Renal pelvis (tissue), 4 donors: ENCODE results near the gene LSM3. TPM values are rescaled to one million over a fixed set of nuclear protein-coding genes. Genes with fewer than 3 reads are reported as not detected.

Experiments used
- DNase-seq: peaks from one replicate; pipeline ENCODE4 v3.0.0-alpha.2; 2013
- polyA plus RNA-seq, 3 donors: library from polyadenylated mRNA; unstranded; fragments of 120-200 nt; gene quantifications; one replicate each; pipeline ENCODE4 v1.2.1, GENCODE V29; 2013; ENCODE audit not compliant: insufficient read length in 3 of 3

Gene LSM3
- polyA plus RNA-seq, 3 donors = 15.6 to 17.7 (median 15.9) TPM

GRCh38 chr3:14188041-14188754 is 9.6 kb downstream of the LSM3 start:
- no peak for DNase-seq

DNA sequence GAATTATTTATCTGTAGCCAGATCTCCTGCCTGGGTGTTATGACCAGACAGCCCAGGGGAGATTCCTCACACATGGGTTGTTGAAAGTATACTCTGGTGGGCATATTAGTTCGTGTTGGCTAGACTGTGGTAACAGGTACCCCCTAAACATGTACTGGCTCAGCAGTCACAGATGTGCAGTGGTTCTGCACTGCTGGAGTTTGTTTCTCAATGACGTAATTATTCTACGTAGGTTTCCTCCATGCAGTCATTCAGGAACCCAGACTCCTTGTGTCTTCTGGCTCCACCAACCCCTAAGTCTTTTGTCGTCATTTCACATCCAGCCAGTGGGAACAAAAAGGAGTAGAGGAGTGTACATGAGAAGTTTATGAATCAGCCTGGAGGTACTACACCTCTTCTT is 16.2 kb downstream of the LSM3 start:
- no peak for DNase-seq

DNA sequence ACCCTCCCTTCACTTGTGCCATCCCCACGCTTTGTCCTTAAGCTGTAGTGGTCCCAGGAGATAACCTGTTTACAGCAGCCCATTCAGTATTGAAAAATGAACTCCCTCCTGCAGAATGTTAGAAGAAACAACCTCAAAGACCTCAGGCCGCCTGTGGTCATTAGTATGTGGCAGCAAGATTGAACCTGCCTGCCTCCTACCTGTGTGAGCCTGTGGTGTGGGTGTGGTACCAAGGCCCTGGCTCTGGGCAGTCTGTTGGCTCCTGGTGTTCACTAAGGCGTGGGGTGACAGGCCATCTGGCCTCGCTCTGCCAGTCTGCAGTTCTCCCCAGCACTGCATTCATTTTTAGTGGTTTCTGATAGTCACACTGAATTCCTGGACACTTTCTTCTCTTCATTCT is 21.0 kb downstream of the LSM3 start:
- no peak for DNase-seq

DNA sequence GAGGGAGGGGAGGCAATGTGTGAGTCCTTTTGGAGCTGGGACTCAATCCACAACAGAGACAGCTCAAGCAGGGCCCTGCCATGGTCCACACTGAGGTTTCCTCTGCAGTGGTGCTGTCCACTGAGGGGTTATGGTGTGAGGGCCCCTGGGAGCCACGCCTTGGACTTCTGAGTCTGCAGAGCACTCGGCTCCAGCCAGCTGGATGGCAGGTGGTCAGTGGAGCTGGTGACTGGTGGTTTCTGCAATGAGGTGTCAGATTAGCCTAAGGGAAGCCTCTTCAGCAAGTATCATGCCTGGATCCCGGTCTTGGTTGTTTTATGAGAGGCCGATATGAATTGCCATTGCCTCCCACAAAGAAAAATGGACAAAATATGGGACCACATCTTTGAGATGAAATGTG is 21.7 kb downstream of the LSM3 start:
- DNase-seq = no peak

GRCh38 chr3:14200841-14201240 is 22.2 kb downstream of the LSM3 start:
- no peak for DNase-seq

GRCh38 chr3:14201940-14202684 is 23.5 kb downstream of the LSM3 start:
- no peak for DNase-seq

DNA sequence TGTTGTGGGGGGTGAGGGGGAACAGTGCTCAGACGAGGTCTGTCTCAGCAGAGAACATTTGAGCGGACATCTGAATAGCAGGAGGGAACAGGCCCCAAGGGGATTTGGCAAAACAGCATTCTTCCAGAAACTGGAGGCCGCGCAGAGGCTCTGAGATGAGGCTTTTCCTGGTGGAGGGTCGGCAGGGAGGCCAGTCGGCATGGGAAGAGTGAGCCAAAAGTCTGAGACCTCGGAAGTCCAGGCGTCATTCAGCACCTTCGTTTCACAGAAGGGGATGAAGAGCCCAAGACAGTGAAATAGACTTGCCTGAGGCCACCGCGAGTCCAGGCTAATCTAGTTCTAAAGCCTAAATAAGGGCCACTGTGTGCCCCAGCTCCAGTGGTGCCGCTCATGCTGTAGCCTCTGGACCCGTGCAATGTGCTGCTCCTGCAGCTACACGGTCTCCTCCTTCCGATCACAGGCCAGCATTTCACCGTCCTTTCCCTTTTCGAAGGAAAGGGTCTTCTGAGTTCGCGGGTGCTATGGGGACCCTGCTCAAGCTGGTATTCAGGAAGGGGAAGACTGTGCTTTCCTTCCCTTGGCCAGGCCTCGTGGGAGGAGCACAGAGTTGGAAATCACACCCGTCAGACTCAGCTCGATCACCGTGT is 24.4 kb downstream of the LSM3 start:
- no peak for DNase-seq

DNA sequence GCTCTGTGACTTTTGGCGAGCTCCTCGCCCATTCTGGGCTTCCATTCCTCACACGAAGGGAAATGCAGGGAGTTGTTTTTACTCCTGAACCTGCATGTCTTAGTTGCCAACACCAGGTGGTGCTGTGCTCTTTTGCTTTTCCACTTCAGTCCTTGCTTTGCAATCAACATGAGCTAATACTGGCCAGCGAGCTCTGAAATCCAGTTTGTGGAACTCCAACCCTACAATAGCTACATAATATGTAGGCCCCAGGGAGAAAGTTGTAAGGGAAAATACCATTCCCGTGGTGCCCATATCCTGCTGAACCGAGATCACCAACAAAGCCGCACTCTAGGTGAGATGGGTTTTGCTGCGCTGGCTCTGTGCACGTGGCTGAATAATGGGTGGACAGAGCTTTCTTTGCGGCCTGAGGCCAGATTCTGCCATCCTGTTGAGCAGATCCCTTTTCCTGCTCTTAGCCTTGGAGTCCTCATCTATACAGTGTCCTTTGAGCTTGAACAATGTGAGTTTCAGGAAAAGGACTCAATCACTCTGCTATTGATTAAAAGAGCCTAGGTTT is 25.0 kb downstream of the LSM3 start:
- peak; percentile 82 for DNase-seq

DNA sequence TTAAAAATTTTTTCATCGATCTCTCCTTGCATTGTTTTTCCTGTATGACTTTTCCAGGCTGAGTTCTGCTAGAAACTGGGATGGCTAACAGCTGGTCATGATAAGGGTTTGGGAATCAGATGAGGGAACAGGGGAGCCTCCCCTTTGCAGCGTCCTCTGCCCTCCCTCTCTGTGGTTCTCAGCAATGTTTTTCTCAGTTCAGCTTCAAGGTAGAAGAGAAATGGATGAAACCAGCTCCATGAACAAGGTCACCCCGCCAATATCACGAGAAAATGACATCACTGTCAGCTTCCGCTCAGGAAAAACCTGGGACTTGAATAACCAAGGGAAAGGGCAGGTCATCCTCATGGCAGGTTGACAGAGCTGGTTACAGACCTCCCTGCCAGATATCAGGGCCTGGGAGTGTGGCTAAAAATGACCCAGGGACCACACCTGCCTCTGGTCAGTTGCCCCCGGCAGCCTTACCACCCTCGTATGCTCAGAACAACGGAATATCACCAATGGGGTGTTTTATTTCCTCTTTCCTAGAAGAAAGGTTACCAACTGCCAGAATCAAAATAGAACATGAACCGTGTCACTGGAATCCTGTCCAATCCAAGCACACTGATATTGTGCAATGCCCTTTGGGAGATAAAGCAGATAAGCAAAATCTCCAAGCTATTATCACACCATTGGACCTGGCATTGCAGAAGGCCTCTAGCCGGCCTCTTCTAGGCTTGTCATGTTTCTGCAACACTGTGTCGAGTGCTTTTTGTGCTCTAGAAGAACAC is 26.1 kb downstream of the LSM3 start:
- no peak for DNase-seq

- DNase-seq = no peak
Measured at GRCh38 chr3:14206548-14207177, 28.0 kb downstream of the LSM3 start.

- DNase-seq = no peak
Measured at GRCh38 chr3:14208168-14208567, 29.6 kb downstream of the LSM3 start.

DNA sequence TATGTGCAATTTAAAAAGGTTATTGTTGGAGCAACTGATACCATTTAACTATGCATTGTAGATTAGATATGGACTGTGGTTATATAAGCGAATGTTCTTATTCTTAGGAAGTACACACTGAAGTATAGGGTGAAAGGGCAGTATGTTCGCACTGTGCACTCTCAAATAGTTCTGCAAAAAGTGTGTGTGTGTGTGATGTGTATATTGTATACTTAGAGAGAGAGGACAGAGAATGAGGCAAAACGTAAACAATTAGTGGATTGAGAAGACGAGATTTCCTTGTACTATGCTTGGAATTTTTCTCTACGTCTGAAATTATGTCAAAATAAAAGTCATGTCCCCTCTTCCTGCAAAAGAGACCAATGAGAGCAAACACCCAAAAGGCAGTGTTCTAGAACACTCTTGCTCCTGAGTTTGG is 30.4 kb downstream of the LSM3 start:
- DNase-seq = no peak

- peak; percentile 45 for DNase-seq
Measured at GRCh38 chr3:14209581-14210289, 31.1 kb downstream of the LSM3 start.

- no peak for DNase-seq
Measured at GRCh38 chr3:14210290-14210688, 31.7 kb downstream of the LSM3 start.

DNA sequence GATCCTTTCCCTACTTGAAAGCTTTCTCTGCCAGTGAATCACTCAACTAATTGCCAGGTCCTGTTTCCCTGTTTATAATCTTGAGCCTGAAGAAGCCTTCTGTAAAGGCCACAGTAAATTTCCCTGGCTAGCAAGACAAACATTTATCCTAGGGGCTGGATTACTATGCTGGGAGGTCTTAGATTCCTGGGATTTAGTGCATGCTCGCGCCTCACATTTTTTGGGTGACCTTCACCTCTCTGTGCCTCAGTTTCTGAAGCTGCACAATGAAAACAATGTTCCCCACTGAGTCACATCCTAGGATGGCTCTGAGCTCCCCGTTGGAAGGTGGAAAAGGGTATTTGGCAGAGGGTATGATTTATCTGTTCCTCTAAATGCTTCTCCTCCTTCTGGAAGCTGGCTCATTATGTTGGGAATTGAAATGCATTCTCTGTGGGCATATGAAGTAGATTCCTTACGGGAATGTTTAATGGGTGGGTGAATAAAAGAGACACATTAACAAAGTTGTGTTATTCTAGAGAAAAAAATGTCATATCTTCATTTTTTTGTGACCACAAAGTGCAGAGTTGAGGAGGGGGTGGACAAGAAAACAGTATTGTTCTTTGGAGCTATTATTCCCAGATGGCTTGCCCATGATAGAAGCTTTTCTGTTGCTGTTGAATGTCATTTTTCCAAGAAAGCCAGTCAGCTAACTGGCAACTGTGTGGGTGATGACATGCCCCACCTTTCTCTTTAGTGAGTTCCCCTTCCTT is 32.4 kb downstream of the LSM3 start:
- DNase-seq = peak; percentile 37

DNA sequence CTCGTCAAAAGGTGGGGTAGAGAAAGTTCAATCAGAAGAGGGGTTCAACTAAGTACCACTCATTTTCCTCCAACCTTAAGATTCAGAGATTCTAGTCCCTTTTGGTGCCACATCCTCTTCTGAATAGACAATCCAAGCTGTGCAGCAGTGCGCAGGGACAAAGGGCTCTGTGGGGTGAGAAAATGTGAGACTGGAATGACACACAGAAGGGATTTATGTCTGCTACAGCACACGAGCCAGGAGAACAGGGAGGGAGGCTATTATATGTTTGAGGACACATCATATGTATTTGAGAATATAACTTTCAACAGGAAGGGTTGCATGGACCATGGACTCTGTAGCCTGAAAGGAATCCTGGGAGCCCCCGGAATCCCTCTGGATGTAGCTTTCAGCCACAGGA is 33.0 kb downstream of the LSM3 start:
- DNase-seq = no peak

DNA sequence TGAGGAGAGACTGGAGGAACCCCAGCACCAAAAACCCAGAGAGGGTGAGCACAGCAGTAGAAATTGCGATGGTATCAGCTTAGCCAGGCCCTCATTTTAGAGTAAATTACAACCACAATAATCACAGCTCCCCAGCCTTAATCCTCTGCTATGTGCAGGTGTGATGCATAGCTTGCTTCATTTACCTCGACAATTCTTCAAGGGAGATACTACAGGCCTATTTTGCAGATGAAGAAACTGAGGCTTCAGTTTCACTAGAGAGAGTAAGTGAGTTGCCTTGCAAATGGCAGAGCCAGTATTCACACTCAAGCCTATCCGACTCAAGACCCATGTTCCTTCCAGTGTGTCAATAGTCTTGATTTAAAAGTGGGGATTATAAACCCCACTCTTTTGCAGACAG is 33.4 kb downstream of the LSM3 start:
- no peak for DNase-seq

- no peak for DNase-seq
Measured at GRCh38 chr3:14213066-14213774, 34.6 kb downstream of the LSM3 start.

GRCh38 chr3:14214764-14215163 is 36.1 kb downstream of the LSM3 start:
- DNase-seq = no peak
